HepG2 (cell line): Measurements from ENCODE around the gene NKAIN4. TPM values are rescaled to one million over a fixed set of nuclear protein-coding genes. Genes with fewer than 3 reads are reported as not detected.
A peak's percentile ranks its signal among the peaks of the same experiment; 100 is the strongest.

Experiments
- ATAC-seq: fragments of 200-7000 bp; cut with Tn5 transposase; 3 replicates; pipeline ENCODE4 v1.9.1; 2020; ENCODE audit warnings: mild to moderate bottlenecking, moderate library complexity
- BruUV-seq: library from RNA; stranded (reverse); fragments of 400-500 nt; replicated peaks from 2 replicates; lab custom pipeline; 2021; lab: Mats Ljungman, UMichigan
- CTCF ChIA-PET: fragments of 300-600 bp; formaldehyde crosslinking; extraction: SDS; loops from one replicate; lab custom pipeline; 2021; ENCODE audit warnings: low total read pairs, inconsistent platforms, low intra/inter-chr PET ratio; lab: Yijun Ruan, JAX
- POLR2A ChIA-PET: fragments of 350-600 bp; sonication (Branson Sonifier 250); formaldehyde crosslinking; loops from one replicate; lab custom pipeline; 2020; ENCODE audit warnings: antibody characterized with exemption, inconsistent platforms; lab: Yijun Ruan, JAX
- DNase-seq: peaks from one replicate; pipeline ENCODE4 v3.0.0-alpha.2; 2015; ENCODE audit warnings: low spot score
- FAIRE-seq: peaks from 3 replicates; lab custom pipeline; 2011; peaks lifted over from hg19 to GRCh38; lab: Jason Lieb, UNC
- H2AFZ ChIP-seq: one replicate; pipeline ENCODE4 v1.6.1; 2011; ENCODE audit warnings: low read length, inconsistent platforms
- H3K27ac ChIP-seq: fragments of 300-600 bp; 3 replicates; pipeline ENCODE4 v1.8.0; 2011; ENCODE audit warnings: mixed run types, mild to moderate bottlenecking, mixed read lengths, low read length, inconsistent platforms; ENCODE audit not compliant: insufficient read depth; ENCODE audit errors: extremely low read length
- H3K27me3 ChIP-seq, 2 experiments: fragments of 200-600 bp in 1 of 2; 2 replicates in 1 of 2; 3 replicates in 1 of 2; pipeline versions ENCODE4 v1.6.0 to v1.8.0; 2011; ENCODE audit warnings: low read length in 2 of 2, mild to moderate bottlenecking in 2 of 2, moderate library complexity in 2 of 2, inconsistent platforms in 1 of 2; ENCODE audit not compliant: insufficient read depth in 2 of 2, control insufficient read depth in 1 of 2
- H3K36me3 ChIP-seq, 2 experiments: fragments of 200-600 bp in 1 of 2; replicated peaks in 1 of 2; 2 replicates in 1 of 2; 3 replicates in 1 of 2; pipeline versions ENCODE4 v1.5.1 to v1.8.0; 2011; ENCODE audit warnings: low read length in 2 of 2, inconsistent platforms in 1 of 2; ENCODE audit not compliant: insufficient read depth in 2 of 2, control insufficient read depth in 1 of 2
- H3K4me1 ChIP-seq: 2 replicates; pipeline ENCODE4 v1.5.1; 2012; ENCODE audit warnings: low read length, inconsistent platforms; ENCODE audit not compliant: insufficient read depth
- H3K4me2 ChIP-seq: 2 replicates; pipeline ENCODE4 v1.6.0; 2011; ENCODE audit warnings: low read depth, low read length, inconsistent platforms
- H3K4me3 ChIP-seq, 3 experiments: fragments of 200-600 bp in 1 of 3; sonication (generic), shearing (Covaris generic) in 1 of 3; replicated peaks in 1 of 3; 2 replicates each; pipeline ENCODE4 v1.5.1; 2011 to 2016; ENCODE audit warnings: low read length in 3 of 3, inconsistent platforms in 2 of 3, low read depth in 2 of 3, mild to moderate bottlenecking in 2 of 3, control low read depth in 1 of 3, mixed read lengths in 1 of 3; ENCODE audit not compliant: insufficient read depth in 1 of 3
- H3K79me2 ChIP-seq: one replicate; pipeline ENCODE4 v1.6.1; 2011; ENCODE audit warnings: low read length, inconsistent platforms; ENCODE audit not compliant: insufficient read depth
- H3K9ac ChIP-seq: 2 replicates; pipeline ENCODE4 v1.6.0; 2011; ENCODE audit warnings: mild to moderate bottlenecking, low read depth, low read length, inconsistent platforms; ENCODE audit not compliant: insufficient read depth
- H3K9me3 ChIP-seq: 2 replicates; pipeline ENCODE4 v1.5.1; 2012; ENCODE audit warnings: mild to moderate bottlenecking, low read length
- H4K20me1 ChIP-seq: 2 replicates; pipeline ENCODE4 v1.6.0; 2011; ENCODE audit warnings: inconsistent platforms, mild to moderate bottlenecking, low read length, moderate library complexity; ENCODE audit not compliant: insufficient read depth
- SAFB2 ChIP-seq: sonication (generic); formaldehyde crosslinking; IDR thresholded peaks from 2 replicates; pipeline ENCODE4 v1.5.1; 2020; ENCODE audit warnings: missing genetic modification reagents, low read depth, mild to moderate bottlenecking, borderline replicate concordance
- SP5 ChIP-seq: IDR thresholded peaks from 2 replicates; pipeline ENCODE4 v1.6.1; 2016; ENCODE audit warnings: low read depth, borderline replicate concordance
- WGBS: methylation state at CpG from one replicate; pipeline ENCODE4 v1.1.6; 2017; ENCODE audit warnings: low lambda C conversion rate; 5-methylcytosine and 5-hydroxymethylcytosine counted together
- in situ Hi-C: cut with HindIII; loops from 2 replicates; pipeline ENCODE4 v1.10.0; 2017; ENCODE audit warnings: low pct_unique_long_range_greater_than_20kb; ENCODE audit not compliant: extremely low pct_ligation_motif_present
- intact Hi-C: fragments of 100-400 bp; cut with micrococcal nuclease; formaldehyde crosslinking; loops from one replicate; pipeline ENCODE4 v1.10.0; 2022; ENCODE audit not compliant: unreplicated experiment
- polyA plus RNA-seq, 8 experiments: library from polyadenylated mRNA; depleted of rRNA in 3 of 8; stranded (reverse) in 7 of 8; unstranded in 1 of 8; fragments of >200 nt; fragmentation: Illumina TruSeq in 4 of 8; extraction: Trizol in 4 of 8; gene quantifications; 2 replicates each; pipeline versions ENCODE4 v1.2.1 to v1.2.3, GENCODE V29; 2011 to 2016; ENCODE audit warnings: low read depth in 4 of 8, missing spikeins in 1 of 8, mixed read lengths in 1 of 8; ENCODE audit not compliant: insufficient read depth in 1 of 8
- total RNA-seq, 5 experiments: library from RNA; depleted of rRNA; stranded (reverse); fragments of >200 nt; fragmentation: Illumina TruSeq; extraction: Trizol; gene quantifications; 2 replicates each; pipeline ENCODE4 v1.2.3, GENCODE V29; 2016; ENCODE audit warnings: low read depth in 1 of 5
- TF ChIP-seq, protein P1 (sequence below): sonication (generic); formaldehyde crosslinking; IDR thresholded peaks from 2 replicates; pipeline ENCODE4 v1.4.0; 2020; ENCODE audit warnings: mild to moderate bottlenecking, missing genetic modification reagents

NKAIN4 gene
- total and polyA plus RNA-seq, 2 of the 13 experiments (the other 11 are each of a cell fraction or from before 2014, with no cell fraction given): not detected

DNA sequence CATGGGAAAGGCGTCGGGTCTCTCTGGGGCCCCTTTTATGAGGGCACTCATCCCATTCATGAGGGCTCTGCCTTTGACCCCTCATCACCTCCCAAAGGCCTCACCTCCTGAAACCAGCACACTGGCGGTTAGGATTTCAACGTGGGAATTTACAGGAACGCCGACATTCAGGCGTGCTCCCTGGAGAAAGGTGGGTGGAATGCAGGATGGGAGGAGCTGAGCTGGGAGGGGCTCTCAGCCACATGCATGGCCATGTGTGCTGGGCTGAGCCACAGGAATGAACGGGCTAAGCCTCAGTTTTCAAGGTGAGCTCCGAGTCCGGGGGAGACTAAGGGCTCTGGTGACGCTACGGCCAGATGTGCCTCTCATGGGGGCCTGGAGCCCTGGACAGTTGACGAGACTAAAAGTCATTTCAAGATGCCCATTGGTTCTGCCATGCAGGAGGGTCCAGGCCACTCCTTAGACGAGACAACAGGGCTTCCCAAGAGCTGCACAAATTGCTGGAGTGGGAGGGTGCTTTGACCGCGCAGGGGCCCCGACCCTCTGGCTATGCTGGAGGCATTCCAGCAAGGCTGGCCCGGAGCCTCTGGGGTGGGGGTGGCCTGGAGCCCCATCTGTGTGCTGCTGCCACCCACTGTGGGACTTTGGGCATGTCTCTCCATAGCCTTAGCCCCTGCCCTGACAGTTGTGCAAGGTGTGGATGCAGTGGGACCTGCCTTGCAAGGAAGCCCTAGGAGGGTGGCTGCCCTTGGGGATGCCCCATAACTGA lies 14.6 kb upstream of the NKAIN4 start (continued):
- 0 out of 2 replicates have a peak, but pooled peaks have one; percentile 43 for TF ChIP-seq SP5 (CRISPR knock-in tag)

GRCh38 chr20:63268256-63268655 lies 14.0 kb upstream of the NKAIN4 start:
- POLR2A ChIA-PET: no interaction called here
- TF ChIP-seq, protein P1, sequence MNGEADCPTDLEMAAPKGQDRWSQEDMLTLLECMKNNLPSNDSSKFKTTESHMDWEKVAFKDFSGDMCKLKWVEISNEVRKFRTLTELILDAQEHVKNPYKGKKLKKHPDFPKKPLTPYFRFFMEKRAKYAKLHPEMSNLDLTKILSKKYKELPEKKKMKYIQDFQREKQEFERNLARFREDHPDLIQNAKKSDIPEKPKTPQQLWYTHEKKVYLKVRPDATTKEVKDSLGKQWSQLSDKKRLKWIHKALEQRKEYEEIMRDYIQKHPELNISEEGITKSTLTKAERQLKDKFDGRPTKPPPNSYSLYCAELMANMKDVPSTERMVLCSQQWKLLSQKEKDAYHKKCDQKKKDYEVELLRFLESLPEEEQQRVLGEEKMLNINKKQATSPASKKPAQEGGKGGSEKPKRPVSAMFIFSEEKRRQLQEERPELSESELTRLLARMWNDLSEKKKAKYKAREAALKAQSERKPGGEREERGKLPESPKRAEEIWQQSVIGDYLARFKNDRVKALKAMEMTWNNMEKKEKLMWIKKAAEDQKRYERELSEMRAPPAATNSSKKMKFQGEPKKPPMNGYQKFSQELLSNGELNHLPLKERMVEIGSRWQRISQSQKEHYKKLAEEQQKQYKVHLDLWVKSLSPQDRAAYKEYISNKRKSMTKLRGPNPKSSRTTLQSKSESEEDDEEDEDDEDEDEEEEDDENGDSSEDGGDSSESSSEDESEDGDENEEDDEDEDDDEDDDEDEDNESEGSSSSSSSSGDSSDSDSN (CRISPR knock-in tag): 0 out of 2 replicates have a peak, but pooled peaks have one; percentile 16
- no peak for TF ChIP-seq SP5 (CRISPR knock-in tag)
- TF ChIP-seq SAFB2: 0 out of 2 replicates have a peak, but pooled peaks have one; percentile 37
- TF ChIP-seq, all 625 proteins: peak for 2
- H3K4me3 ChIP-seq: peak overlapping the region in 1 of 3 experiments; percentile 21; a peak in 1 of 6 replicates
- no peaks in the 10 kb centered on the region for H3K36me3 ChIP-seq
- no peak overlapping the region for H3K9ac ChIP-seq
- peaks cover 5% of the 10 kb centered on the region for H3K79me2 ChIP-seq
- no peaks in the 10 kb centered on the region for H4K20me1 ChIP-seq
- H2AFZ ChIP-seq: no peak overlapping the region
- 50% methylated on average over 7 of the region's 7 CpGs for WGBS
- peak overlapping the region; percentile 38; the same call in 1 of the 2 replicates for H3K4me2 ChIP-seq
- H3K4me1 ChIP-seq: peaks cover 36% of the 10 kb centered on the region
- in situ Hi-C loops (no loop called here), intact Hi-C loops (loop anchor here (5.0 kb wide), 1 partner anchor 46 kb away; no protein-coding TSS in a partner anchor)
- no peak overlapping the region for H3K27ac ChIP-seq
- BruUV-seq: no TSS peak
- H3K27me3 ChIP-seq: peaks cover 8 to 34% of the 10 kb centered on the region in 2 experiments; a peak in 4 of 5 replicates
- no peak for ATAC-seq
- no peaks in the 10 kb centered on the region for H3K9me3 ChIP-seq
- CTCF ChIA-PET: no interaction called here
- no peak for DNase-seq
- FAIRE-seq: no peak
